Fibroblast of the aortic adventitia (primary cell): Measurements from ENCODE around the gene FSCN2. TPM values are rescaled to one million over a fixed set of nuclear protein-coding genes. Genes with fewer than 3 reads are reported as not detected.

Experiments used
- DNase-seq: peaks from one replicate; pipeline ENCODE4 v3.0.0-alpha.2; 2010; ENCODE audit warnings: low read depth
- H3K4me3 ChIP-seq: 2 replicates; pipeline ENCODE4 v1.5.1; 2011; ENCODE audit warnings: low read depth, mild to moderate bottlenecking, control low read depth, low read length, moderate library complexity
- CTCF ChIP-seq: IDR thresholded peaks from 2 replicates; pipeline ENCODE4 v1.5.1; 2011; ENCODE audit warnings: mild to moderate bottlenecking, low read length, control low read depth, inconsistent platforms; ENCODE audit not compliant: insufficient read depth
- total RNA-seq: library from RNA; depleted of rRNA; stranded (reverse); fragments of >200 nt; gene quantifications from 2 replicates; pipeline ENCODE4 v1.2.3, GENCODE V29; 2012; ENCODE audit warnings: low replicate concordance

Gene FSCN2
- total RNA-seq, 1 donor: 1.3 TPM

- no peak overlapping the region for H3K4me3 ChIP-seq
- no peak for DNase-seq
- no peak for TF ChIP-seq CTCF
Measured at GRCh38 chr17:81499601-81499970, 28.6 kb upstream of the FSCN2 start.

GRCh38 chr17:81500047-81500446, 28.1 kb upstream of the FSCN2 start:
- no peak overlapping the region for H3K4me3 ChIP-seq
- TF ChIP-seq CTCF: no peak
- DNase-seq: no peak

GRCh38 chr17:81502471-81503017, 25.6 kb upstream of the FSCN2 start:
- no peak for DNase-seq
- TF ChIP-seq CTCF: no peak
- no peak overlapping the region for H3K4me3 ChIP-seq

- DNase-seq: no peak
- no peak for TF ChIP-seq CTCF
- H3K4me3 ChIP-seq: no peak overlapping the region
Measured at GRCh38 chr17:81503619-81504018, 24.6 kb upstream of the FSCN2 start.

GRCh38 chr17:81508639-81509206, 19.5 kb upstream of the FSCN2 start:
- peak; percentile 58 for DNase-seq
- TF ChIP-seq CTCF: no peak
- H3K4me3 ChIP-seq: peak overlapping the region; percentile 93

- peak; percentile 48 for DNase-seq
- no peak for TF ChIP-seq CTCF
- peak overlapping the region; percentile 93 for H3K4me3 ChIP-seq
Measured at GRCh38 chr17:81509207-81509971, 18.8 kb upstream of the FSCN2 start.
